ENCODE results near the gene KCNB1.

KCNB1 gene

GRCh38 chr20:49496553-49497397, 14.3 kb upstream of the KCNB1 start:
- DNase-seq: no peak

- DNase-seq: no peak
These were observed 13.6 kb upstream of the KCNB1 start for GRCh38 chr20:49496043-49496442.

GRCh38 chr20:49490689-49491088, 8.2 kb upstream of the KCNB1 start:
- DNase-seq: no peak

GRCh38 chr20:49489688-49490087, 7.2 kb upstream of the KCNB1 start:
- no peak for DNase-seq

- no peak for DNase-seq
These were observed 3.6 kb upstream of the KCNB1 start for GRCh38 chr20:49486064-49486463.

- DNase-seq: no peak
These were observed 3.1 kb upstream of the KCNB1 start for GRCh38 chr20:49485563-49485962.

GRCh38 chr20:49484180-49485140, 2.0 kb upstream of the KCNB1 start:
- peak; percentile 79 for DNase-seq

GRCh38 chr20:49483696-49484123, 1.2 kb upstream of the KCNB1 start:
- no peak for DNase-seq

- DNase-seq: no peak
These were observed 689 bp upstream of the KCNB1 start for GRCh38 chr20:49483018-49483695.

- DNase-seq: no peak
These were observed 295 bp downstream of the KCNB1 start for GRCh38 chr20:49482173-49482572.

- no peak for DNase-seq
These were observed 1.4 kb downstream of the KCNB1 start for GRCh38 chr20:49481116-49481515.

GRCh38 chr20:49480236-49480635, 2.2 kb downstream of the KCNB1 start:
- no peak for DNase-seq

GRCh38 chr20:49479785-49480184, 2.7 kb downstream of the KCNB1 start:
- no peak for DNase-seq

- DNase-seq: no peak
These were observed 3.4 kb downstream of the KCNB1 start for GRCh38 chr20:49478754-49479689.

- no peak for DNase-seq
These were observed 4.2 kb downstream of the KCNB1 start for GRCh38 chr20:49478266-49478665.

- DNase-seq: no peak
These were observed 5.3 kb downstream of the KCNB1 start for GRCh38 chr20:49477200-49477599.

- DNase-seq: peak; percentile 8
These were observed 6.5 kb downstream of the KCNB1 start for GRCh38 chr20:49476016-49476355.

GRCh38 chr20:49475292-49476015, 7.0 kb downstream of the KCNB1 start:
- DNase-seq: no peak

- no peak for DNase-seq
These were observed 11.1 kb downstream of the KCNB1 start for GRCh38 chr20:49471397-49471796.

GRCh38 chr20:49470922-49471321, 11.5 kb downstream of the KCNB1 start:
- DNase-seq: no peak

GRCh38 chr20:49469060-49469459, 13.4 kb downstream of the KCNB1 start:
- no peak for DNase-seq
